HepG2 (cell line): ENCODE data around the gene TAF5. TPM values are rescaled to one million over a fixed set of nuclear protein-coding genes. Genes with fewer than 3 reads are reported as not detected.

Experiments
- CENPT ChIP-seq: sonication (generic); formaldehyde crosslinking; IDR thresholded peaks from 2 replicates; pipeline ENCODE4 v1.8.0; 2022; ENCODE audit warnings: low read depth, mild to moderate bottlenecking, moderate library complexity, missing genetic modification reagents
- CREB1 ChIP-seq, 2 experiments: fragments of 450-650 bp in 1 of 2; IDR thresholded peaks; 2 replicates each; pipeline ENCODE4 v1.6.1; 2016 to 2017; ENCODE audit warnings: control low read depth in 1 of 2, mild to moderate bottlenecking in 1 of 2, missing compliant biosample characterization in 1 of 2, missing genetic modification characterization in 1 of 2
- DR1 ChIP-seq: sonication (generic); formaldehyde crosslinking; IDR thresholded peaks from 2 replicates; pipeline ENCODE4 v1.8.0; 2021; ENCODE audit warnings: mild to moderate bottlenecking, missing genetic modification reagents, inconsistent platforms
- ERF ChIP-seq: IDR thresholded peaks from 2 replicates; pipeline ENCODE4 v1.6.1; 2018; ENCODE audit warnings: missing biosample characterization, missing genetic modification reagents
- ETV5 ChIP-seq: IDR thresholded peaks from 2 replicates; pipeline ENCODE4 v1.6.1; 2018; ENCODE audit warnings: missing biosample characterization, missing genetic modification reagents, inconsistent platforms, borderline replicate concordance
- GLMP ChIP-seq: sonication (generic); formaldehyde crosslinking; IDR thresholded peaks from 2 replicates; pipeline ENCODE4 v1.9.0; 2021; ENCODE audit warnings: missing genetic modification reagents, mild to moderate bottlenecking, borderline replicate concordance
- HOXA3 ChIP-seq: sonication (generic); formaldehyde crosslinking; IDR thresholded peaks from 2 replicates; pipeline ENCODE4 v1.5.0; 2020; ENCODE audit warnings: missing genetic modification reagents
- IRX3 ChIP-seq: sonication (generic); formaldehyde crosslinking; IDR thresholded peaks from 2 replicates; pipeline ENCODE4 v1.8.1; 2023; ENCODE audit warnings: mild to moderate bottlenecking, low read depth, missing genetic modification reagents, borderline replicate concordance
- KDM1A ChIP-seq: IDR thresholded peaks from 2 replicates; pipeline ENCODE4 v1.6.1; 2016; ENCODE audit warnings: missing compliant biosample characterization
- MED8 ChIP-seq: sonication (generic); formaldehyde crosslinking; IDR thresholded peaks from 2 replicates; pipeline ENCODE4 v1.8.1; 2023; ENCODE audit warnings: mild to moderate bottlenecking, missing genetic modification reagents; ENCODE audit not compliant: insufficient replicate concordance
- MYNN ChIP-seq: sonication (generic); formaldehyde crosslinking; IDR thresholded peaks from 2 replicates; pipeline ENCODE4 v1.4.0; 2020; ENCODE audit warnings: mild to moderate bottlenecking, low read depth, missing genetic modification reagents
- PAX8 ChIP-seq: sonication (generic); formaldehyde crosslinking; IDR thresholded peaks from 2 replicates; pipeline ENCODE4 v1.8.0; 2022; ENCODE audit warnings: mild to moderate bottlenecking, missing genetic modification reagents, borderline replicate concordance
- POGK ChIP-seq: sonication (generic); formaldehyde crosslinking; conservative IDR thresholded peaks from 2 replicates; pipeline ENCODE4 v1.8.0; 2022; ENCODE audit warnings: mild to moderate bottlenecking, moderate library complexity, missing genetic modification reagents
- SALL2 ChIP-seq: sonication (generic); formaldehyde crosslinking; IDR thresholded peaks from 2 replicates; pipeline ENCODE4 v1.8.1; 2023; ENCODE audit warnings: mild to moderate bottlenecking, missing genetic modification reagents, inconsistent platforms
- TGIF2 ChIP-seq: IDR thresholded peaks from 2 replicates; pipeline ENCODE4 v1.6.1; 2016; ENCODE audit warnings: control low read depth, missing compliant biosample characterization
- ZMAT3 ChIP-seq: sonication (generic); formaldehyde crosslinking; conservative IDR thresholded peaks from 2 replicates; pipeline ENCODE4 v1.7.0; 2021; ENCODE audit warnings: missing genetic modification reagents
- ZNF143 ChIP-seq: sonication (generic); formaldehyde crosslinking; IDR thresholded peaks from 2 replicates; pipeline ENCODE4 v1.4.0; 2020; ENCODE audit warnings: missing genetic modification reagents
- ZNF563 ChIP-seq: sonication (generic); formaldehyde crosslinking; IDR thresholded peaks from 2 replicates; pipeline ENCODE4 v1.8.0; 2022; ENCODE audit warnings: mild to moderate bottlenecking, moderate library complexity, missing genetic modification reagents
- polyA plus RNA-seq, 8 experiments: library from polyadenylated mRNA; depleted of rRNA in 3 of 8; stranded (reverse) in 7 of 8; unstranded in 1 of 8; fragments of >200 nt; fragmentation: Illumina TruSeq in 4 of 8; extraction: Trizol in 4 of 8; gene quantifications; 2 replicates each; pipeline versions ENCODE4 v1.2.1 to v1.2.3, GENCODE V29; 2011 to 2016; ENCODE audit warnings: low read depth in 4 of 8, missing spikeins in 1 of 8, mixed read lengths in 1 of 8; ENCODE audit not compliant: insufficient read depth in 1 of 8
- total RNA-seq, 5 experiments: library from RNA; depleted of rRNA; stranded (reverse); fragments of >200 nt; fragmentation: Illumina TruSeq; extraction: Trizol; gene quantifications; 2 replicates each; pipeline ENCODE4 v1.2.3, GENCODE V29; 2016; ENCODE audit warnings: low read depth in 1 of 5
- TF ChIP-seq, protein P1 (sequence below): sonication (generic); formaldehyde crosslinking; IDR thresholded peaks from 2 replicates; pipeline ENCODE4 v1.5.0; 2020; ENCODE audit warnings: mild to moderate bottlenecking, missing genetic modification reagents
- TF ChIP-seq, protein P2 (sequence below): sonication (generic); formaldehyde crosslinking; IDR thresholded peaks from 2 replicates; pipeline ENCODE4 v1.4.0; 2020; ENCODE audit warnings: mild to moderate bottlenecking, missing genetic modification reagents, borderline replicate concordance

Gene TAF5
- total and polyA plus RNA-seq, 2 of the 13 experiments (the other 11 are each of a cell fraction or from before 2014, with no cell fraction given): 3.8 to 8.7 TPM

DNA sequence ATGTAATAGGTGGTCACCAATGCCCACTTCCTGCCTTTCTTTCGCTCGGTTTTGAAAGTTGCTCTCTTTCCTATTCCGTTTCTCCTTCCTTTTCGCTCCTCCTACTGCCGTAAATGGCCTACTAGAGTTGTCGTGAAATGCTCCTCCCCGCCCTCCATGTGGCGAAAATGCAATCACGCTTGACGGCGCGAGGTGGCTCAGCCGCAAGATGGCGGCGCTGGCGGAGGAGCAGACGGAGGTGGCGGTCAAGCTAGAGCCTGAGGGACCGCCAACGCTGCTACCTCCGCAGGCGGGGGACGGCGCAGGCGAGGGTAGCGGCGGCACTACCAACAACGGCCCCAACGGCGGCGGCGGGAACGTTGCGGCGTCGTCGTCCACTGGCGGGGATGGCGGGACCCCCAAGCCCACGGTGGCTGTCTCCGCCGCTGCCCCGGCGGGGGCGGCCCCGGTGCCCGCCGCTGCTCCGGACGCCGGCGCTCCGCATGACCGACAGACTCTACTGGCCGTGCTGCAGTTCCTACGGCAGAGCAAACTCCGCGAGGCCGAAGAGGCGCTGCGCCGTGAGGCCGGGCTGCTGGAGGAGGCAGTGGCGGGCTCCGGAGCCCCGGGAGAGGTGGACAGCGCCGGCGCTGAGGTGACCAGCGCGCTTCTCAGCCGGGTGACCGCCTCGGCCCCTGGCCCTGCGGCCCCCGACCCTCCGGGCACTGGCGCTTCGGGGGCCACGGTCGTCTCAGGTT is at the start of gene TAF5 (continued):
- TF ChIP-seq HOXA3 (CRISPR knock-in tag): peak; percentile 79; the same call in 1 of the 2 replicates
- TF ChIP-seq CREB1 (IDR thresholded peaks at IDR 0.05): 0 out of 2 replicates have a peak, but pooled peaks have one; percentile 27
- TF ChIP-seq CREB1 (CRISPR knock-in tag; IDR thresholded peaks at IDR 0.05): peak; percentile 52
- TF ChIP-seq ETV5 (CRISPR knock-in tag): 0 out of 2 replicates have a peak, but pooled peaks have one; percentile 61
- TF ChIP-seq, protein P1, sequence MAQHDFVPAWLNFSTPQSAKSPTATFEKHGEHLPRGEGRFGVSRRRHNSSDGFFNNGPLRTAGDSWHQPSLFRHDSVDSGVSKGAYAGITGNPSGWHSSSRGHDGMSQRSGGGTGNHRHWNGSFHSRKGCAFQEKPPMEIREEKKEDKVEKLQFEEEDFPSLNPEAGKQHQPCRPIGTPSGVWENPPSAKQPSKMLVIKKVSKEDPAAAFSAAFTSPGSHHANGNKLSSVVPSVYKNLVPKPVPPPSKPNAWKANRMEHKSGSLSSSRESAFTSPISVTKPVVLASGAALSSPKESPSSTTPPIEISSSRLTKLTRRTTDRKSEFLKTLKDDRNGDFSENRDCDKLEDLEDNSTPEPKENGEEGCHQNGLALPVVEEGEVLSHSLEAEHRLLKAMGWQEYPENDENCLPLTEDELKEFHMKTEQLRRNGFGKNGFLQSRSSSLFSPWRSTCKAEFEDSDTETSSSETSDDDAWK (CRISPR knock-in tag): no peak
- no peak for TF ChIP-seq PAX8 (CRISPR knock-in tag)
- peak; percentile 57; the same call in 1 of the 2 replicates for TF ChIP-seq MYNN (CRISPR knock-in tag)
- no peak for TF ChIP-seq KDM1A (CRISPR knock-in tag)
- TF ChIP-seq, protein P2, sequence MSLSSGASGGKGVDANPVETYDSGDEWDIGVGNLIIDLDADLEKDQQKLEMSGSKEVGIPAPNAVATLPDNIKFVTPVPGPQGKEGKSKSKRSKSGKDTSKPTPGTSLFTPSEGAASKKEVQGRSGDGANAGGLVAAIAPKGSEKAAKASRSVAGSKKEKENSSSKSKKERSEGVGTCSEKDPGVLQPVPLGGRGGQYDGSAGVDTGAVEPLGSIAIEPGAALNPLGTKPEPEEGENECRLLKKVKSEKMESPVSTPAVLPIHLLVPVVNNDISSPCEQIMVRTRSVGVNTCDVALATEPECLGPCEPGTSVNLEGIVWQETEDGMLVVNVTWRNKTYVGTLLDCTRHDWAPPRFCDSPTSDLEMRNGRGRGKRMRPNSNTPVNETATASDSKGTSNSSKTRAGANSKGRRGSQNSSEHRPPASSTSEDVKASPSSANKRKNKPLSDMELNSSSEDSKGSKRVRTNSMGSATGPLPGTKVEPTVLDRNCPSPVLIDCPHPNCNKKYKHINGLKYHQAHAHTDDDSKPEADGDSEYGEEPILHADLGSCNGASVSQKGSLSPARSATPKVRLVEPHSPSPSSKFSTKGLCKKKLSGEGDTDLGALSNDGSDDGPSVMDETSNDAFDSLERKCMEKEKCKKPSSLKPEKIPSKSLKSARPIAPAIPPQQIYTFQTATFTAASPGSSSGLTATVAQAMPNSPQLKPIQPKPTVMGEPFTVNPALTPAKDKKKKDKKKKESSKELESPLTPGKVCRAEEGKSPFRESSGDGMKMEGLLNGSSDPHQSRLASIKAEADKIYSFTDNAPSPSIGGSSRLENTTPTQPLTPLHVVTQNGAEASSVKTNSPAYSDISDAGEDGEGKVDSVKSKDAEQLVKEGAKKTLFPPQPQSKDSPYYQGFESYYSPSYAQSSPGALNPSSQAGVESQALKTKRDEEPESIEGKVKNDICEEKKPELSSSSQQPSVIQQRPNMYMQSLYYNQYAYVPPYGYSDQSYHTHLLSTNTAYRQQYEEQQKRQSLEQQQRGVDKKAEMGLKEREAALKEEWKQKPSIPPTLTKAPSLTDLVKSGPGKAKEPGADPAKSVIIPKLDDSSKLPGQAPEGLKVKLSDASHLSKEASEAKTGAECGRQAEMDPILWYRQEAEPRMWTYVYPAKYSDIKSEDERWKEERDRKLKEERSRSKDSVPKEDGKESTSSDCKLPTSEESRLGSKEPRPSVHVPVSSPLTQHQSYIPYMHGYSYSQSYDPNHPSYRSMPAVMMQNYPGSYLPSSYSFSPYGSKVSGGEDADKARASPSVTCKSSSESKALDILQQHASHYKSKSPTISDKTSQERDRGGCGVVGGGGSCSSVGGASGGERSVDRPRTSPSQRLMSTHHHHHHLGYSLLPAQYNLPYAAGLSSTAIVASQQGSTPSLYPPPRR (CRISPR knock-in tag): no peak
- TF ChIP-seq CENPT: peak; percentile 90; the same call in 1 of the 2 replicates
- peak; percentile 87 for TF ChIP-seq TGIF2 (CRISPR knock-in tag)
- peak; percentile 51; the same call in 1 of the 2 replicates for TF ChIP-seq ERF (CRISPR knock-in tag)
- peak; percentile 90 for TF ChIP-seq DR1 (CRISPR knock-in tag)
- TF ChIP-seq IRX3 (CRISPR knock-in tag): peak; percentile 77; the same call in 1 of the 2 replicates
- TF ChIP-seq POGK (CRISPR knock-in tag): peak; percentile 92
- peak; percentile 63 for TF ChIP-seq SALL2
- TF ChIP-seq GLMP: no peak
- peak; percentile 90 for TF ChIP-seq ZNF563 (CRISPR knock-in tag)
- peak; percentile 84; the same call in 1 of the 2 replicates for TF ChIP-seq ZMAT3
- no peak for TF ChIP-seq ZNF143 (CRISPR knock-in tag)
- TF ChIP-seq MED8 (CRISPR knock-in tag): peak; percentile 78
